ENCODE measurements around the gene TSGA10IP.

The TSGA10IP gene

DNA sequence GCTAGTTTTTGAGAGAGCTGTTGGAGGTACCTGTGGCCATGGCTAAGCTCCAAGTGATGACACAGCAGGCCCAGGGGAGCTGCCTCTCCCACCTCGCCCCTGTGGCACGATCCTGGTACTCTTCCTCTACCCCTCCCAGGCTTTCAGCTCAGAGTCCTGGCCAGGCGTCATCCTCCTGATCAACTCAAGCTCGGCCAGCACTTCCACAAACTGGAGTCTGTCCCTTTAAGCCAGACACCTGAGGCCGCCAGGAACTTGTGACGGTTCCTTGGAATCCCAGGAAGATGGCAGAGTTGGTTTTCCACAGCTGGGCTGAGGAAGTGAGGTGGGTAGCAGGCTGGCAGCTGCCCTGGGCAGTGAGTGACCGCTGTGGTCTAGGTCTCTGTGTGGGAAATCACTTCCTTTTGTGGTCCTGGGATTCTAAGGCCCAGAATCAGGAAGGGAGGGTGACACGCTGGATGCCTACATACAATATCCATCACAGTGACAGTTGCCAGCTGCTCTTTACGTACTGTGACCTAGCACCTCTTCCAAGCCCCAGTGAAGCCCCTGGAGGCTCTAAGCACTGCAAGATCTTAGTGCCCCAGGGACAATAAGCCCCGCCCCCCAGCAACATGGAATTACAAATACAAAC lies 63.3 kb downstream of the TSGA10IP start:
- no peak for DNase-seq

Measured in NCI-H524 treated with DMSO at 0.1 percent for 48 hours (cell line).